ENCODE data around the gene ILKAP.

Gene ILKAP

DNA sequence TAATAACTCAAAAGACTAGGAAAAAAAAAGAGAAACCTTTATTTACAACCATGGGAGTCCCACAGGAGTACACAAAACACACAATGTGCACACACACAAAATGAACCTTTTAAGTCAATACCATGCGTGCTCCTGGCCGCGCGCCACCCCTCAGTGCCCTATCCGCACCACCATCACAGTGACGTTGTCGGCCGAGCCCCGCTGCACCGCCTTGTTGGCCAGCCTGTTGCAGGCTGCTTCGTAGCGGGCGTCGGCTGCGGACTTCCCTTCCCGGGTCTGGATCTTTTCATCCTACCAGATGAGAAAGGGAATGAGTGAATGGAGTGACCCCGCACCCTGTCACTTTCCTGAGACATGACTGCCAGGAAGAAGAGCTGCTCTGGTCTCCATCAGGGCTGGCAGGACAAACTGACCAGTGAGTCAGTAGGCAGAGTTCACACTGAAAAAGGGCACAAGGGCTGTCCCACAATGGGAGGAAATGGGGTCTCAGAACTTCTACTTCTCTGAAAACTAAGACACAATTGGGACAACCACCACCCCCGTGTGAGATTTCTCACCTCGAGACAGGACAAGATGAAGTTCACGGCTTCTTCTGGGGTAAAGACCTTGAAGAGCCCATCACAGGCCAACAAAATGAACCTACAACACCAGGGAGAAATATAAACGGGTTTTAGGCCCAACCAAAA, 33.0 kb downstream of the ILKAP start:
- TF ChIP-seq, protein P1, sequence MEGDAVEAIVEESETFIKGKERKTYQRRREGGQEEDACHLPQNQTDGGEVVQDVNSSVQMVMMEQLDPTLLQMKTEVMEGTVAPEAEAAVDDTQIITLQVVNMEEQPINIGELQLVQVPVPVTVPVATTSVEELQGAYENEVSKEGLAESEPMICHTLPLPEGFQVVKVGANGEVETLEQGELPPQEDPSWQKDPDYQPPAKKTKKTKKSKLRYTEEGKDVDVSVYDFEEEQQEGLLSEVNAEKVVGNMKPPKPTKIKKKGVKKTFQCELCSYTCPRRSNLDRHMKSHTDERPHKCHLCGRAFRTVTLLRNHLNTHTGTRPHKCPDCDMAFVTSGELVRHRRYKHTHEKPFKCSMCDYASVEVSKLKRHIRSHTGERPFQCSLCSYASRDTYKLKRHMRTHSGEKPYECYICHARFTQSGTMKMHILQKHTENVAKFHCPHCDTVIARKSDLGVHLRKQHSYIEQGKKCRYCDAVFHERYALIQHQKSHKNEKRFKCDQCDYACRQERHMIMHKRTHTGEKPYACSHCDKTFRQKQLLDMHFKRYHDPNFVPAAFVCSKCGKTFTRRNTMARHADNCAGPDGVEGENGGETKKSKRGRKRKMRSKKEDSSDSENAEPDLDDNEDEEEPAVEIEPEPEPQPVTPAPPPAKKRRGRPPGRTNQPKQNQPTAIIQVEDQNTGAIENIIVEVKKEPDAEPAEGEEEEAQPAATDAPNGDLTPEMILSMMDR (IDR thresholded peaks at IDR 0.05; ENCODE audit: low read depth, low read length), result no peak
- H3K4me3 ChIP-seq (ENCODE audit: low read depth, low read length), result no peak overlapping the region
- DNase-seq (ENCODE audit: low read depth), result no peak

DNA sequence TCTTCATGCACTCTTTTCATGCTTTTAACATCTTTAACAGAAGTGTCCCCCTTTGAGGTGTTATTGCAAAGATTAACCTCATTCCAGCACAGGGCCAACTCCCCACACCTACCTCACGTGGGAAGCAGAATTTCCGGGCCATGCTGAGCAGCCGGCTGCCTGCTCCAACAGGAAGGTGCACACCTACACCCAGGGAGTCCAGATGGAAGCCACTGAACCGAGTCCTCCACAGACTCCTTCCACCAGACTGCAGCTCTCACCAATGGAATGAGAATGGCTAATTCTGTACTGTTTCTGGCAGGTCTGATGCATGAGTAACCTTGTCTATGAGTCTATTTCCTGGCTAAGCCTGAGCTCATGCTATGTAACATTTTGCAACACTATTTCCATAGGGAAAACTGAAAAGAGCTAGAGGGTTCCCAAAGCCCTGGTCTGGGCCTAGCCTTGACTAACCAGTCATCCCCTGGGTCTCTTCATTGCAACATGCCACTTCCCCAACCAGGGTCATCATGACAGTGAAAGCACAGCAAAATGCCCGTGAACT, 33.7 kb downstream of the ILKAP start:
- TF ChIP-seq, protein P1 (IDR thresholded peaks at IDR 0.05; ENCODE audit: low read depth, low read length), result no peak
- TF ChIP-seq, protein P2, sequence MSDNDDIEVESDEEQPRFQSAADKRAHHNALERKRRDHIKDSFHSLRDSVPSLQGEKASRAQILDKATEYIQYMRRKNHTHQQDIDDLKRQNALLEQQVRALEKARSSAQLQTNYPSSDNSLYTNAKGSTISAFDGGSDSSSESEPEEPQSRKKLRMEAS (IDR thresholded peaks at IDR 0.05; ENCODE audit: low read depth, low read length), result no peak
- TF ChIP-seq MYC (IDR thresholded peaks at IDR 0.05; ENCODE audit: low read depth, low read length) (no peak), POLR2A (IDR thresholded peaks at IDR 0.05; ENCODE audit: extremely low read depth, insufficient read length) (no peak)
- H3K4me3 ChIP-seq (ENCODE audit: low read depth, low read length), result no peak overlapping the region

DNA sequence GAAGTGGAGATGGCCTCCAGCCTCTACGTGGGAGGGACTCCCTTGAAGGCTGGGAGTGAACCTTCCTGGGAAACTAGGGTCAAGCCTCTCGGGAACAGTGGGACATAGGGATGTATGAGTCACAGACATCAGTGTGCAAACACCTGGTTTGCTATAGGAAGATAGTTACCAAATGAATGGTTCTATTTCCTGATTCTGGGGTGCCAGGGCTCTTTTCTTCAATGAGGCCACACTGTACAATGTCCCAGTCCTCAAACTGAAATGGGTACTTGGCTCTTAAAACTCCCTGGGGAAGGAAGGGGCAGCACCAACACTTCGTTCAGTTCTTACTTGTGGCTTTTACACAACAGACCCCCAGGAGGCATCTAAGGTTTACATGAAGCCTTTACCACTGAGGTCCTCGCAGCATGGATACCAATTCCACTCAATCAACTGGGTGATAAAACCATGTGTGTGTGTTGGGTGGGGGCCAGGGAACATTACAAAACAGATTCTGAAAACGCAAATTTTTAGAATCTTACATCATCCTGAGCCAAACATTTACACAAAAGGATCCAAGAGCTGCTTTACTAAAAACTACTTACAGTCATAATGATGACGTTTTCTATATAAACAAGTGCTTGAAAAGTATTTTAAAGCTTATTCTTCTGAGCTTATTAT, 34.3 kb downstream of the ILKAP start:
- peak; percentile 58 for DNase-seq (ENCODE audit: low read depth)
- TF ChIP-seq, protein P1 (IDR thresholded peaks at IDR 0.05; ENCODE audit: low read depth, low read length), result no peak
- H3K4me3 ChIP-seq (ENCODE audit: low read depth, low read length), result no peak overlapping the region

More for the DNA sequence above, 33.7 kb downstream of the ILKAP start:
- DNase-seq (ENCODE audit: low read depth), result peak; percentile 93

DNA sequence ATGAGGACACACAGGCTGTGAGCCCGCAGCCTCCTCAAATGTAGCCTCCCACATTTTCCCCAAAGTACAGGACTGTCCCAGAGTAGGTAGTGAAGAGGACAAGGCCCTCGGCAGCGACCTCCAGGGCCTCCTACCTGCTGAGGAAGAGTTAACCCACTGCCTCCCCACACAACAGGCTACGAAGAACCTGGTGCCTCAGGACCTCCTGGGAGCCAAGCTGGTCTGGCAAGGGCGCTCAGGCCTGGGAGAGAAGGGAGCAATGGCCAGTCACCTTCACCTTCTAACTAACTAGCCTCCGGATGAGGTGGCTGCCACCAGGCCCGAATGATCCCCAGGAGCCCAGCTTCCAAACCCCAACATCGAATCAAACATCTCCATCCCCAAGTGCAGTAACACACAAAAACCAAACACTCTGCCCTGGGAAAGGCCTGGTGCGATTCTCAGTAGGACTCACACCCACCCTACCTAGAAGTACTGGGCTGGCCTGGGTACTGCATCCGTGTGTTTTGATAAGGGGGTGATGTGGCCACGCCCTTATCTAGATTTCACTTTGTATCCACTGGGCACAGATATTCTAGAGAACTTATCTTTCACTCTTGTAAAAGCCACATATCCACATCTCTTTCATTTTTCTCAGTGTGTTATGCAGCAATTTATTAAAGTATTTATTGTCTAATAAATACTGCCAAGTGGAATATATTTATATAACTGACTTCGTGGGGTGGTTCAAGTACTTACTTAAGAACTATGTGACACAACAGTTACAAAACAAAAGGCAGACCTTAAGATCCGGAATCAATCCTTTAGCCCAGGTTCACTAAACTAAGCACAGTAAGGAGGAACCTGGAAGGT, 35.1 kb downstream of the ILKAP start:
- DNase-seq (ENCODE audit: low read depth), result no peak
- no peak for TF ChIP-seq POLR2A (IDR thresholded peaks at IDR 0.05; ENCODE audit: extremely low read depth, insufficient read length)
- H3K4me3 ChIP-seq (ENCODE audit: low read depth, low read length), result no peak overlapping the region

GRCh38 chr2:238167761-238168160, 35.7 kb downstream of the ILKAP start:
- TF ChIP-seq POLR2A (IDR thresholded peaks at IDR 0.05; ENCODE audit: extremely low read depth, insufficient read length), result no peak
- TF ChIP-seq, protein P1 (IDR thresholded peaks at IDR 0.05; ENCODE audit: low read depth, low read length), result no peak
- TF ChIP-seq MYC (IDR thresholded peaks at IDR 0.05; ENCODE audit: low read depth, low read length), result no peak
- H3K4me3 ChIP-seq (ENCODE audit: low read depth, low read length), result no peak overlapping the region
- no peak for DNase-seq (ENCODE audit: low read depth)

DNA sequence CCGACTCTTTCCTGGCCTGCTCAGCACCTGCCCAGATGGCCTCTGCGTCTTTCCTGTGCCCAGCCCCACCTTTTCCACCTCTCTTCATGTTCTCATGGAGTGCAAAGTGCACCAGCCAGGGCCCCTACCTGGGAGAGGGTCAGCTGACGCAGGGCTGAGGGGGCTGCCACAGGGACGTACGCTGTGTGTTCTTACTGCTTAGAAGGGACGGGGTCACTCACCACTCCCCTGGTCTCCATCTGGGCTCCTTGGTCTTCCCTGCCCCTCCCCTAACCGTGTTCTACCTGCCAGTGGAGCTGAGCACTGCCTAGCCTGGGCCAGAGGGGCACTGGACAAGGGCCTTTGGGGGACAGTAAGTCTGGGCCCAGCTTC, 36.2 kb downstream of the ILKAP start:
- no peak for DNase-seq (ENCODE audit: low read depth)
- no peak for TF ChIP-seq MYC (IDR thresholded peaks at IDR 0.05; ENCODE audit: low read depth, low read length)
- TF ChIP-seq POLR2A (IDR thresholded peaks at IDR 0.05; ENCODE audit: extremely low read depth, insufficient read length), result no peak
- H3K4me3 ChIP-seq (ENCODE audit: low read depth, low read length), result no peak overlapping the region

All from NB4 (cell line).